ENCODE data around the gene SUFU. TPM values are rescaled to one million over a fixed set of nuclear protein-coding genes. Genes with fewer than 3 reads are reported as not detected.

Gene SUFU
- total RNA-seq, 1 experiment from 2014 or later = 13.1 TPM

DNA sequence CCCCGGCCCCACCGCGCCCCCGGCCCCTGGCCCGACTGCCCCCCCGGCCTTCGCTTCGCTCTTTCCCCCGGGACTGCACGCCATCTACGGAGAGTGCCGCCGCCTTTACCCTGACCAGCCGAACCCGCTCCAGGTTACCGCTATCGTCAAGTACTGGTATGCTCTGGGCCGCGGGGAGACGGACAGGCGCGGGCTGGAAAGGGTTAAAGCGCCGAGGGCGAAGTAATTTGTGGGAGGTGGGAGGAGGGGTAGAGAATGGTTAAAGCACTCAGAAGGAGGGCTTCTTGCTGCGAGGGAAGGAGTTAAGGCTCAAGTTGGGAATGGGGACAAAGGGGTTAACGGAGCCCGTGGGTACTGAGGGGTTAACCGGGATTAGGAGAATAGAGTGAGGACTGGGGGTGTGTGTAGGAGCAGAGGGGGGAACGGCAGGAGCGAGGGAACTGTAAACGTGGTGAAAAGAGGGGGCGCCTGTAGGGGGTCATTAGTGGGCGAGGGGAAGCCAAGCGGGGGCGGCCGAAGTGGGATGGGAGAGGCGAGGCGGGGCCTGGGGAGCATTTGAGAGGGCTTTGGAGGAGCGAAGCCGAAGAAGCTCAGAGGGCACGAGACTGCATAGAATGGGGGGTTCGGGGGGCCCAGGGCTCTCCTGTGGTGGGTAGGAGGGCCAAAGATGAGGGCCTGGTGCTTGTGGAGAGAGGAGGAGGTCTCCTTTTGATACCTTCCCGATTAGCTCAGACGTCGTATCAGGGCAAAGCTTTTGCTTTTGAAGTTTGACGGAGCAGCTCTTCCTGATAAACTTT, 605 bp downstream of the SUFU start:
- ChIA-PET POLR2A (interaction anchor here (0.6 to 1.7 kb wide), 5 partner anchors 54 to 902 kb away, joined by 3 to 7 read pairs (median 3); partner anchors contain the start of genes ARL3 and CUEDC2), CTCF (interaction anchor here (0.5 to 3.6 kb wide), 40 partner anchors 9 to 882 kb away, joined by 3 to 163 read pairs (median 4); partner anchors contain the start of genes ARL3, C10orf95, CUEDC2 and FBXL15)
- H3K4me3 Mint-ChIP-seq = peak overlapping the region; percentile 95
- no peaks in the 10 kb centered on the region for H3K9me3 Mint-ChIP-seq
- TF ChIP-seq RELA (CRISPR knock-in tag; IDR thresholded peaks at IDR 0.05; ENCODE audit: borderline replicate concordance) (no peak), EMX1 (CRISPR knock-in tag; IDR thresholded peaks at IDR 0.05) (no peak), MYBL2 (CRISPR knock-in tag; IDR thresholded peaks at IDR 0.05) (0 out of 2 replicates have a peak, but pooled peaks have one; percentile 40), TEAD1 (CRISPR knock-in tag; IDR thresholded peaks at IDR 0.05) (peak; percentile 15; the same call in 1 of the 2 replicates), SOX15 (CRISPR knock-in tag; IDR thresholded peaks at IDR 0.05) (no peak), RORB (CRISPR knock-in tag; IDR thresholded peaks at IDR 0.05) (no peak), ARID4B (CRISPR knock-in tag; IDR thresholded peaks at IDR 0.05; ENCODE audit: borderline replicate concordance) (peak; percentile 45; the same call in 1 of the 2 replicates), NR2C2 (CRISPR knock-in tag; IDR thresholded peaks at IDR 0.05) (no peak), ESRRA (CRISPR knock-in tag; IDR thresholded peaks at IDR 0.05; ENCODE audit: borderline replicate concordance) (no peak), USF1 (CRISPR knock-in tag; IDR thresholded peaks at IDR 0.05) (0 out of 2 replicates have a peak, but pooled peaks have one; percentile 11), ATF6 (CRISPR knock-in tag; IDR thresholded peaks at IDR 0.05) (no peak), NFE2L1 (CRISPR knock-in tag; IDR thresholded peaks at IDR 0.05) (peak; percentile 59; the same call in 1 of the 2 replicates)
- TF ChIP-seq, protein P1, sequence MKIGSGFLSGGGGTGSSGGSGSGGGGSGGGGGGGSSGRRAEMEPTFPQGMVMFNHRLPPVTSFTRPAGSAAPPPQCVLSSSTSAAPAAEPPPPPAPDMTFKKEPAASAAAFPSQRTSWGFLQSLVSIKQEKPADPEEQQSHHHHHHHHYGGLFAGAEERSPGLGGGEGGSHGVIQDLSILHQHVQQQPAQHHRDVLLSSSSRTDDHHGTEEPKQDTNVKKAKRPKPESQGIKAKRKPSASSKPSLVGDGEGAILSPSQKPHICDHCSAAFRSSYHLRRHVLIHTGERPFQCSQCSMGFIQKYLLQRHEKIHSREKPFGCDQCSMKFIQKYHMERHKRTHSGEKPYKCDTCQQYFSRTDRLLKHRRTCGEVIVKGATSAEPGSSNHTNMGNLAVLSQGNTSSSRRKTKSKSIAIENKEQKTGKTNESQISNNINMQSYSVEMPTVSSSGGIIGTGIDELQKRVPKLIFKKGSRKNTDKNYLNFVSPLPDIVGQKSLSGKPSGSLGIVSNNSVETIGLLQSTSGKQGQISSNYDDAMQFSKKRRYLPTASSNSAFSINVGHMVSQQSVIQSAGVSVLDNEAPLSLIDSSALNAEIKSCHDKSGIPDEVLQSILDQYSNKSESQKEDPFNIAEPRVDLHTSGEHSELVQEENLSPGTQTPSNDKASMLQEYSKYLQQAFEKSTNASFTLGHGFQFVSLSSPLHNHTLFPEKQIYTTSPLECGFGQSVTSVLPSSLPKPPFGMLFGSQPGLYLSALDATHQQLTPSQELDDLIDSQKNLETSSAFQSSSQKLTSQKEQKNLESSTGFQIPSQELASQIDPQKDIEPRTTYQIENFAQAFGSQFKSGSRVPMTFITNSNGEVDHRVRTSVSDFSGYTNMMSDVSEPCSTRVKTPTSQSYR (CRISPR knock-in tag; IDR thresholded peaks at IDR 0.05) = peak; percentile 13; the same call in 1 of the 2 replicates
- H3K36me3 Mint-ChIP-seq = peaks cover 8% of the 10 kb centered on the region; the same call in 1 of the 2 replicates
- ATAC-seq = peak; percentile 0; the same call in 1 of the 2 replicates
- peak; percentile 76 for DNase-seq (ENCODE audit: low spot score)
- H3K27ac Mint-ChIP-seq = peak overlapping the region; percentile 41; the same call in 1 of the 2 replicates
- peaks cover 8% of the 10 kb centered on the region; the same call in 1 of the 2 replicates for H3K4me1 Mint-ChIP-seq
- H3K27me3 Mint-ChIP-seq (ENCODE audit: low read depth) = peaks cover 12% of the 10 kb centered on the region

GRCh38 chr10:102504976-102505300, 1.2 kb downstream of the SUFU start:
- DNase-seq (ENCODE audit: low spot score) = no peak
- Mint-ChIP-seq H3K27ac (no peak overlapping the region), H3K9me3 (no peaks in the 10 kb centered on the region), H3K36me3 (peaks cover 13% of the 10 kb centered on the region; the same call in 1 of the 2 replicates), H3K27me3 (ENCODE audit: low read depth) (peaks cover 12% of the 10 kb centered on the region), H3K4me1 (peaks cover 8% of the 10 kb centered on the region; the same call in 1 of the 2 replicates), H3K4me3 (peak overlapping the region; percentile 95)
- CTCF ChIA-PET = interaction anchor here (0.8 to 3.6 kb wide), 21 partner anchors 8 to 388 kb away, joined by 3 to 163 read pairs (median 8); partner anchors contain the start of genes C10orf95, FBXL15, NFKB2 and PSD
- no peak for TF ChIP-seq SMAD3 (CRISPR knock-in tag; IDR thresholded peaks at IDR 0.05; ENCODE audit: borderline replicate concordance)
- POLR2A ChIA-PET = interaction anchor here (0.6 to 1.7 kb wide), 5 partner anchors 54 to 902 kb away, joined by 3 to 7 read pairs (median 3); partner anchors contain the start of genes ARL3 and CUEDC2
- ATAC-seq = no peak
